ENCODE results near the gene LSM14A. TPM values are rescaled to one million over a fixed set of nuclear protein-coding genes. Genes with fewer than 3 reads are reported as not detected.
"Not testable (repeated sequence)": the region's sequence is repeated elsewhere in the genome, so short reads cannot be mapped to it uniquely, and the experiment has no call there.

The LSM14A gene
- total RNA-seq, 1 experiment from 2014 or later, result 161 TPM

- no peak for TF ChIP-seq SOX15 (CRISPR knock-in tag; IDR thresholded peaks at IDR 0.05)
- TF ChIP-seq USF2 (CRISPR knock-in tag; IDR thresholded peaks at IDR 0.05), result no peak
- TF ChIP-seq SMAD3 (CRISPR knock-in tag; IDR thresholded peaks at IDR 0.05; ENCODE audit: borderline replicate concordance), result no peak
- no peak for TF ChIP-seq KAT7 (CRISPR knock-in tag; IDR thresholded peaks at IDR 0.05; ENCODE audit: borderline replicate concordance)
- Mint-ChIP-seq H3K9me3 (no peaks in the 10 kb centered on the region), H3K4me1 (no peaks in the 10 kb centered on the region), H3K4me3 (no peak overlapping the region), H3K27me3 (ENCODE audit: low read depth) (no peaks in the 10 kb centered on the region), H3K27ac (no peak overlapping the region), H3K36me3 (no peaks in the 10 kb centered on the region)
- POLR2A ChIA-PET, result no interaction called here
- CTCF ChIA-PET, result interaction anchor here (2.0 kb wide), 1 partner anchor 10 kb away, joined by 4 read pairs; no protein-coding TSS in a partner anchor
- DNase-seq (ENCODE audit: low spot score), result no peak
- ATAC-seq, result no peak
These were observed 16.6 kb upstream of the LSM14A start for GRCh38 chr19:34155686-34156085.

GRCh38 chr19:34158966-34159365 is 13.3 kb upstream of the LSM14A start:
- H3K9me3 Mint-ChIP-seq; H3K4me3 Mint-ChIP-seq; H3K36me3 Mint-ChIP-seq; H3K27me3 Mint-ChIP-seq (ENCODE audit: low read depth); H3K4me1 Mint-ChIP-seq; CTCF ChIA-PET; ATAC-seq; H3K27ac Mint-ChIP-seq; POLR2A ChIA-PET; DNase-seq (ENCODE audit: low spot score): not testable (repeated sequence)

GRCh38 chr19:34159541-34159940 is 12.8 kb upstream of the LSM14A start:
- ATAC-seq; H3K36me3 Mint-ChIP-seq; POLR2A ChIA-PET; H3K9me3 Mint-ChIP-seq; H3K4me3 Mint-ChIP-seq; H3K27ac Mint-ChIP-seq; DNase-seq (ENCODE audit: low spot score); H3K4me1 Mint-ChIP-seq; H3K27me3 Mint-ChIP-seq (ENCODE audit: low read depth): not testable (repeated sequence)
- CTCF ChIA-PET, result interaction anchor here (1.2 kb wide), 1 partner anchor 382 kb away, joined by 3 read pairs; no protein-coding TSS in a partner anchor

GRCh38 chr19:34161902-34162301 is 10.4 kb upstream of the LSM14A start:
- H3K9me3 Mint-ChIP-seq; H3K4me3 Mint-ChIP-seq; H3K4me1 Mint-ChIP-seq; ATAC-seq; H3K36me3 Mint-ChIP-seq; POLR2A ChIA-PET; CTCF ChIA-PET; DNase-seq (ENCODE audit: low spot score); H3K27ac Mint-ChIP-seq; H3K27me3 Mint-ChIP-seq (ENCODE audit: low read depth): not testable (repeated sequence)

GRCh38 chr19:34165295-34165738 is 7.0 kb upstream of the LSM14A start:
- POLR2A ChIA-PET, result no interaction called here
- H3K4me1 Mint-ChIP-seq, result no peaks in the 10 kb centered on the region
- H3K36me3 Mint-ChIP-seq, result no peaks in the 10 kb centered on the region
- ATAC-seq, result no peak
- H3K9me3 Mint-ChIP-seq, result no peaks in the 10 kb centered on the region
- no peak for DNase-seq (ENCODE audit: low spot score)
- no peak overlapping the region for H3K4me3 Mint-ChIP-seq
- peaks cover 7% of the 10 kb centered on the region; the same call in 1 of the 2 replicates for H3K27me3 Mint-ChIP-seq (ENCODE audit: low read depth)
- TF ChIP-seq OVOL2 (CRISPR knock-in tag; IDR thresholded peaks at IDR 0.05; ENCODE audit: borderline replicate concordance) (no peak), STAT6 (CRISPR knock-in tag; conservative IDR thresholded peaks at IDR 0.05; ENCODE audit: low read depth) (no peak), CREM (CRISPR knock-in tag; IDR thresholded peaks at IDR 0.05) (no peak), MYBL2 (CRISPR knock-in tag; IDR thresholded peaks at IDR 0.05) (no peak), JUN (CRISPR knock-in tag; IDR thresholded peaks at IDR 0.05) (no peak), ZNF396 (CRISPR knock-in tag; IDR thresholded peaks at IDR 0.05; ENCODE audit: borderline replicate concordance) (no peak), GABPB1 (CRISPR knock-in tag; IDR thresholded peaks at IDR 0.05) (no peak), TCF7 (CRISPR knock-in tag; IDR thresholded peaks at IDR 0.05; ENCODE audit: low read depth) (no peak), ZNF232 (CRISPR knock-in tag; IDR thresholded peaks at IDR 0.05) (no peak), ZNF263 (CRISPR knock-in tag; IDR thresholded peaks at IDR 0.05; ENCODE audit: low read depth) (no peak), MLX (CRISPR knock-in tag; IDR thresholded peaks at IDR 0.05) (no peak), ETV6 (CRISPR knock-in tag; IDR thresholded peaks at IDR 0.05) (no peak)
- no peak overlapping the region for H3K27ac Mint-ChIP-seq
- CTCF ChIA-PET, result no interaction called here

GRCh38 chr19:34169475-34170199 is 2.7 kb upstream of the LSM14A start:
- Mint-ChIP-seq H3K4me1 (peaks cover 15% of the 10 kb centered on the region), H3K36me3 (peaks cover 11% of the 10 kb centered on the region)
- H3K4me3 Mint-ChIP-seq; H3K27me3 Mint-ChIP-seq (ENCODE audit: low read depth); CTCF ChIA-PET; H3K27ac Mint-ChIP-seq; DNase-seq (ENCODE audit: low spot score); POLR2A ChIA-PET; ATAC-seq; H3K9me3 Mint-ChIP-seq: not testable (repeated sequence)
